HG02870 (cell line): ENCODE data around the gene NOCT.
"Not testable (repeated sequence)": the region's sequence is repeated elsewhere in the genome, so short reads cannot be mapped to it uniquely, and the experiment has no call there.

Experiments
- ATAC-seq: cut with Tn5 transposase; IDR thresholded peaks from one replicate; pipeline ENCODE4 v1.9.1; 2021; ENCODE audit warnings: mild to moderate bottlenecking, moderate library complexity; ENCODE audit not compliant: unreplicated experiment

The NOCT gene

DNA sequence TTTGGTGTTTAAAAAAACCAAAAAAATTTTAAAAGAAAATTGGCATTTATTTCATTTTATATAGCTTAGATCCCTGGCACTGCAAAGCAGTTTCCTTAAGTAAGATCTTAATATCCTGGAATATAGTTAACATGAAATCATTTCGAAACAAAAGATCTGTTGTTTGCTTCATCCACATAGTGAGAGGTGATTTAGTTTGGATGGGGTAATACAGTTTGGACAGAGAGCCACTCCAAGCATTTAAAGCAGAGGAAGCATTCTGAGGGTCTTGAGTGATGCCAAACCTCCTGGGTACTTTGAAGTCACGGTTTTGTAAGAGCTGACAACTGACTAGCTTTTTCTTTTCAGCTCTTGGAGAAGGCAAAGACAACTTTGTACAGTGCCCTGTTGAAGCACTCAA is 28.7 kb downstream of the NOCT start:
- no peak for ATAC-seq

- no peak for ATAC-seq
Observed at GRCh38 chr4:139048026-139048425, 32.4 kb downstream of the NOCT start.

GRCh38 chr4:139050446-139050845 is 34.9 kb downstream of the NOCT start:
- ATAC-seq = no peak

DNA sequence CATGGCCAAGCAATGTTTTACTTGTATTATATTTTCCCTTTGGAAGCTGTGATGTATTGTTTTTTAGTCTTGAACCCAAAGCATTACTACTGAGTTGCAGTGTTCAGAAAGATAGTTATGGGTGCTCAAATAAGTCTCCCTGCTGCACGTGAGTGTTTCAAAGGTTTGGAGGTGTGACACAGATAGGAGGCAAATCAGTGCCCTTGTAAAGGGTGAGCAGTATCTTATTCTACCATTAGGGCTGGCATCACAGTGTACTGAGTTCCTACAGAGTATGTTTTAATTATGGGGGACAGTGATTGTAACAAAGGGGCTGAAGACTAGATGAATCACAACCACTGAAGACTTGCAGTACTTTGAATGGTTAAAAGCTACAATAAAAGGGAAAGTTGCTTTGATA is 38.3 kb downstream of the NOCT start:
- no peak for ATAC-seq

DNA sequence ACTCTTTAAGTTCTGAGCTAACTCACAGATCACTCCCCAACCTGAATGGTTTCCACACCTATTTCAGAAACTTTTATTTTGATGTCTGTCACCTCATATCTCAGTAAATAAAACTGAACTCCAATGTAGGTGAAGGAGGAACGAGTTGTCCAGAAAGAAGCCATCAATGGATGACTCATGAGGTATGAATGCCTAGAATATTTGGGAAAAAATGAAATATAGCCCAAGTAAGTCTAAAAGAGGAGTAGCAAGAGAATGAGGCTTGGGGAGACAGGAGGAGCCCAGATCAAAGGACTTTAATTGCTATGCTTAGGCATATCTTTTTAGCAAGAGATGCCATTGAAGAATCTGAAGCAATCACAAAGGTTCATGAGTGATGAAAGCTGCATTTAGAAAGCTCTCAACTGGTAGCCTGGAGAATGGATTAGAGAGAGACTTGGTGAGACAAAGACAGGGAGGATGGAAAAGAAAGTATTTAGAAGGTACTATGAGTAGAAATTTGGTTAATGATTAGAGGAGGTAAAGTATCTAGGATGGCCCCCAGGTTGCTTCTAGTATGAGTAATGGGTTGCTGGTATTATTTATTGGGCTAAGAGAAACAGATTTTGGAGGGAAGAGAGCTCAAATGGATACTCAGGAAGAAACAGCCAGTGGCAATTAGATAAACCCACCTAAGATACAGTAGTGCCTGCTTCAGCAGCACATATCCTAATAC is 39.4 kb downstream of the NOCT start:
- no peak for ATAC-seq

DNA sequence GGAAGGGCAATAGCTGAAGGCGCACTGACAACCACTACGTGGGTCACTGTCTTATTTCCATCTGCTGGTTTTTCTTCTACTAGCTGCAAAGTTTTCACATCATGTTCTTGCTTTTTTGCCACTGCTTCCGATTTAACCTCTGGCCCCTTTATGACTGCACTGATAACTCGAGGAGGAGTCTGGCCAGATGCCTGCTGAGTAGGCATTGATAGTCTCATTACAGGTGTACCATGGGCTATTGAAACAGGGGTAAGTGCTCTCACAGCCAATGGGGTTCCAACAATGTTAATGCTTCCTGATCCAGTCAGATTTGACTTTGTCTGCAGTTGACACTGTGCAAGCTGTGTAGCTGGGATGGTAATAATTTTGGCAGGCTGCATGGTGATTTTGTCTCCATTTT is 43.4 kb downstream of the NOCT start:
- not testable (repeated sequence) for ATAC-seq

GRCh38 chr4:139060591-139060990 is 45.0 kb downstream of the NOCT start:
- ATAC-seq = no peak

DNA sequence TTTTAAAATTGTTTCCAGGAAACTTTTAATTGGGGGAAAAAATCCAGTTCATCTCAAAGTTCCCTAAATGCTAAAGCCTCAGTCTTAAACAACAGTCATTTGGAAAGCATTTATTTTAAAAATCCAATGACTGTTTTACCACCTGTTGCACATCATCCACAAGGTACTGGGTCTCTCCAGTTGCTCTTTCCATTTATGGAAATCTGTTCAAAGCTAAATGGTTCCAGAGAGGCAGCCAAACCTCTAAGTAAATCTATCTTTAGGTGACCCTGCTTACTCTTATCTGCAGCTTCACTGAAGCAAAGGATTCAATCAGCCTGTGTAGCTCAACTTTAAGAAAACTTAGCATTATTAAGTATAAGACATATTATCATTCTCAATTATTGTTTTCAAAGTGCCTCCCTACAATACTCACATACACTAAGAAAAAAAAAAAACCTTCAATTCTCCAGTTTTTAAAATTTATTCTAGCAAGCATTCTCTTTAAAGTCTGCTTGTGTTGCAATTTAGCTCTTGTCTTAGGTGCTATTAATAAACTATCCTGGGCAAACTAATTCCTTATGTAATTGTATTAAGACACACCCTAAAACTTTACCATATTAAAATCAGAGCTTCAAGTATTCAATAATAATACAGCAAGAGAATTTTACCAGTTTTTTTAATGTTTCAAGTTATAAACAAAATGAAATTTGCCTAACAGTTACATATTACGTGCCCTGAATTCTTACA is 60.6 kb downstream of the NOCT start:
- no peak for ATAC-seq

GRCh38 chr4:139077567-139078355 is 62.2 kb downstream of the NOCT start:
- no peak for ATAC-seq

- no peak for ATAC-seq
Observed at GRCh38 chr4:139078926-139079325, 63.3 kb downstream of the NOCT start.

DNA sequence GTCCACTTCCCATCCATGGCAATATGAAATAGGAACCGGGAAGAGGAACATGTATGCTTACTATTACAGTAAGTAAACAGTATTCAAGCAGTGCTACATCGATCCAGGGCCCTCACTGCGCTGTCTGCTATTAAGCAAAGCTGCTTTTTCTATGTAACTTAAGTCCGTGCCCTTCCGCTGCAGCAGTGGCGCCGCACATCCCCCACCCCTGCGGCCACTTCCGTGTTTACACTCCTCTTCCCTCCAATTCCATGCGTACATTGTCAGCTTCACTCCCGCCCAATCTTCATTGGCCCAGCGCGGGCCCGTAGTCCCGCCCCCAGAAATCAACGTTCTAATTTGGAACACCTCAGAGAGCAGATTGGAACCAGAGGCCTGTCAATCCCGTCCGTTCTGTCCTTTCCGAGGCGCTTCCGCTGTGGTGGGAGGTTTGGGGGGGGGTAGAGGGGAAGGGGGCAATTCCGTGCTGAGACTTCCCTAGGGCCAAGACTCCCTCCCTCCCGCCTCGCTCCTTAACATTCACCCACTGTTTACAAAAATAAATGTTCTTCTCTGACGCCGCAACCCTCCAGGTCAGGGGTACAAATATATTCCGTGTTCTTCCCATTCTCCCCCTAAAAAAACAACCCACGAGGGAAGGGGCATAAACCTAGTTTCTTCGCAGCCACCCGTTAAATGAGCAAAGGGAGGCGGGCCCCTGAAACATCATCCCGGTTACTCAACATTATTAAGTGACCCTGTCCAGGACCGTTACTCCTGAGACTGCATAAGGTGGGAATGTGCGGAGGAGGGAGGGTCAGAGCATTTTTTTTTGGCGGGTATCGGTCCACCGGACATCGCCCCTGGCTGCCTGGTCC is 67.4 kb downstream of the NOCT start:
- peak; percentile 86 for ATAC-seq

DNA sequence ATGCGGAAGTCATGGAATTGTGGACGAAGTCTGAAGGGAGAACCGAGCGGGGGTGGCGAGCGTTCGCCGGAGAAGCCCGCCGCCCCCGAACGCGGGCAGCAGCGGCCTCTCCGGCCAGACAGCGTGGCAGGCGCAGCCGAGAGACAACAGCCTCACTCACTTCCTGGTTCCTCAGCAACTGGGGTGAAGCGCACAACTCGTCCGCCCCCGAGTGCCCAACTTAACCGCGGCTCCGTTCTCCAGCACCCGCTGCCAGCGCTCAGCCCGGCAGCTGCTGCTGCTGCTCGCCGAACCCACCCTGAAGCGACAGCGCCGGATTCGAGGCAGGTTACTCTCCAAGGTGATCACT is 68.0 kb downstream of the NOCT start:
- ATAC-seq = peak; percentile 26

- peak; percentile 51 for ATAC-seq
Observed at GRCh38 chr4:139083956-139084803, 68.6 kb downstream of the NOCT start.

DNA sequence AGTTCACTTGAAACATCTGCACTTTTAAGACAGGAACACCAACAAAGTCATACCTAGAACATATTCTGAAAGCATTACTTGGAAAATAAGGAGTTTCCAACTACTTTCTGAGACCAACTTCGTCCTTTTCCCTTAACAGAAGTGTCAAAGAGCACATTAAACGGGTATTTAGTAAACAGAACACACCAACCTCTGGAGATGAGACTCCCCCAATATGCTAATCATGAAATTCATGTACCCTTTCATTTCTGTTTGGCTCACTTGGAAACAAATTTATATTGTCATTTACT is 69.2 kb downstream of the NOCT start:
- no peak for ATAC-seq

DNA sequence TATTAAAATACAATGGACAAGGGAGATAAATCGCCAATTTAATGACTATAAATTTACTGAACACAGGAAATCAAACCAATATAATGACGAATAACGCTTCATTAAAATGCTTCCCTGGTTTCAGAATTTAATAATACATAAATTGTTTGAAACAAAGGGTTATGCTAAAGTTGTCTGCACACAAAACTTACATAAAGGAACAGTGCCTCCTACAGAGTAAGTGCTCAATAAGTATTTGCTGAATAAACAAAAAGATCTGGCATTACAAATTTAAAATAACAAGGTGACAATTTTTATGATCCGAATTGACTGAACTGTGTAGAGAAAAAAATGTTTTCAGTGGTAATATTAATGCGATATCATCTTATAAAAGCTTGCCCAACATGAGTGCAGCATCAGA is 69.6 kb downstream of the NOCT start:
- no peak for ATAC-seq

- ATAC-seq = no peak
Observed at GRCh38 chr4:139092271-139092670, 76.7 kb downstream of the NOCT start.
